Fibroblast of lung (primary cell): Measurements from ENCODE around the gene THRA. TPM values are rescaled to one million over a fixed set of nuclear protein-coding genes. Genes with fewer than 3 reads are reported as not detected.

Source experiments
- DNase-seq, 2 donors: peaks; one replicate each; pipeline versions ENCODE4 v3.0.0 to v3.0.0-alpha.2; 2010; ENCODE audit warnings: low read depth in 2 of 2
- H2AFZ ChIP-seq: 2 replicates; pipeline ENCODE4 v1.5.1; 2012; ENCODE audit warnings: low read length, control low read depth, inconsistent platforms
- H3K27ac ChIP-seq: 2 replicates; pipeline ENCODE4 v1.5.1; 2011; ENCODE audit warnings: low read length, control low read depth; ENCODE audit not compliant: insufficient read depth
- H3K27me3 ChIP-seq: 2 replicates; pipeline ENCODE4 v1.5.1; 2011; ENCODE audit warnings: mild to moderate bottlenecking, low read length; ENCODE audit not compliant: control insufficient read depth, insufficient read depth
- H3K36me3 ChIP-seq: 2 replicates; pipeline ENCODE4 v1.5.1; 2011; ENCODE audit warnings: low read length; ENCODE audit not compliant: control insufficient read depth, insufficient read depth
- H3K4me1 ChIP-seq: 2 replicates; pipeline ENCODE4 v1.5.1; 2011; ENCODE audit warnings: low read length; ENCODE audit not compliant: control insufficient read depth, insufficient read depth; ENCODE audit errors: extremely low read depth
- H3K4me2 ChIP-seq: 2 replicates; pipeline ENCODE4 v1.5.1; 2011; ENCODE audit warnings: low read length, control low read depth; ENCODE audit not compliant: insufficient read depth; ENCODE audit errors: extremely low read depth
- H3K4me3 ChIP-seq, 4 experiments: fragments of 200-600 bp in 1 of 4; sonication (generic) in 1 of 4; replicated peaks in 1 of 4; 2 replicates each; pipeline ENCODE4 v1.5.1; 2011 to 2016; ENCODE audit warnings: low read length in 4 of 4, low read depth in 3 of 4, mild to moderate bottlenecking in 3 of 4, control low read depth in 2 of 4, inconsistent platforms in 1 of 4, mixed read lengths in 1 of 4; ENCODE audit not compliant: insufficient read depth in 1 of 4; ENCODE audit errors: control extremely low read depth in 1 of 4
- H3K79me2 ChIP-seq: 2 replicates; pipeline ENCODE4 v1.5.1; 2012; ENCODE audit warnings: mild to moderate bottlenecking, low read length, inconsistent platforms; ENCODE audit not compliant: control insufficient read depth, insufficient read depth
- H3K9ac ChIP-seq: 2 replicates; pipeline ENCODE4 v1.5.1; 2011; ENCODE audit warnings: mild to moderate bottlenecking, low read length, control low read depth; ENCODE audit not compliant: insufficient read depth
- H3K9me3 ChIP-seq: 2 replicates; pipeline ENCODE4 v1.5.1; 2012; ENCODE audit warnings: low read depth, low read length; ENCODE audit not compliant: control insufficient read depth, insufficient read depth
- H4K20me1 ChIP-seq: 2 replicates; pipeline ENCODE4 v1.5.1; 2011; ENCODE audit warnings: low read length; ENCODE audit not compliant: control insufficient read depth, insufficient read depth; ENCODE audit errors: extremely low read depth
- EZH2 ChIP-seq: IDR thresholded peaks from 2 replicates; pipeline ENCODE4 v1.5.1; 2012; ENCODE audit warnings: low read length, control low read depth, mild to moderate bottlenecking; ENCODE audit errors: missing control alignments
- polyA minus RNA-seq: library from RNA; depleted of rRNA, polyadenylated mRNA; stranded (reverse); fragments of >200 nt; gene quantifications from 2 replicates; pipeline ENCODE4 v1.2.3, GENCODE V29; 2011; ENCODE audit warnings: low replicate concordance
- polyA plus RNA-seq, 2 donors: library from polyadenylated mRNA; depleted of rRNA in 1 of 2; stranded (reverse) in 1 of 2; unstranded in 1 of 2; fragments of >200 nt; gene quantifications; 2 replicates each; pipeline ENCODE4 v1.2.1, GENCODE V29; 2011 to 2012; ENCODE audit warnings: missing spikeins in 1 of 2
- total RNA-seq: library from RNA; depleted of rRNA; stranded (reverse); fragments of >200 nt; gene quantifications from 2 replicates; pipeline ENCODE4 v1.2.1, GENCODE V29; 2014
- TF ChIP-seq, protein P1 (sequence below), 2 donors: IDR thresholded peaks in 1 of 2; conservative IDR thresholded peaks in 1 of 2; 1 replicate in 1 of 2; 2 replicates in 1 of 2; pipeline ENCODE4 v1.5.1; 2011 to 2012; ENCODE audit warnings: low read length in 2 of 2, control low read depth in 1 of 2, inconsistent platforms in 1 of 2, low read depth in 1 of 2, mild to moderate bottlenecking in 1 of 2

Gene THRA, protein sequence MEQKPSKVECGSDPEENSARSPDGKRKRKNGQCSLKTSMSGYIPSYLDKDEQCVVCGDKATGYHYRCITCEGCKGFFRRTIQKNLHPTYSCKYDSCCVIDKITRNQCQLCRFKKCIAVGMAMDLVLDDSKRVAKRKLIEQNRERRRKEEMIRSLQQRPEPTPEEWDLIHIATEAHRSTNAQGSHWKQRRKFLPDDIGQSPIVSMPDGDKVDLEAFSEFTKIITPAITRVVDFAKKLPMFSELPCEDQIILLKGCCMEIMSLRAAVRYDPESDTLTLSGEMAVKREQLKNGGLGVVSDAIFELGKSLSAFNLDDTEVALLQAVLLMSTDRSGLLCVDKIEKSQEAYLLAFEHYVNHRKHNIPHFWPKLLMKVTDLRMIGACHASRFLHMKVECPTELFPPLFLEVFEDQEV
- total RNA-seq (49.8 and 52.8 TPM in 2 replicates), polyA plus RNA-seq (27.2 and 30.8 TPM in 2 replicates), polyA minus RNA-seq (43.5 and 67.0 TPM in 2 replicates)
- polyA plus RNA-seq (2012), result 34.3 and 34.9 TPM in 2 replicates

DNA sequence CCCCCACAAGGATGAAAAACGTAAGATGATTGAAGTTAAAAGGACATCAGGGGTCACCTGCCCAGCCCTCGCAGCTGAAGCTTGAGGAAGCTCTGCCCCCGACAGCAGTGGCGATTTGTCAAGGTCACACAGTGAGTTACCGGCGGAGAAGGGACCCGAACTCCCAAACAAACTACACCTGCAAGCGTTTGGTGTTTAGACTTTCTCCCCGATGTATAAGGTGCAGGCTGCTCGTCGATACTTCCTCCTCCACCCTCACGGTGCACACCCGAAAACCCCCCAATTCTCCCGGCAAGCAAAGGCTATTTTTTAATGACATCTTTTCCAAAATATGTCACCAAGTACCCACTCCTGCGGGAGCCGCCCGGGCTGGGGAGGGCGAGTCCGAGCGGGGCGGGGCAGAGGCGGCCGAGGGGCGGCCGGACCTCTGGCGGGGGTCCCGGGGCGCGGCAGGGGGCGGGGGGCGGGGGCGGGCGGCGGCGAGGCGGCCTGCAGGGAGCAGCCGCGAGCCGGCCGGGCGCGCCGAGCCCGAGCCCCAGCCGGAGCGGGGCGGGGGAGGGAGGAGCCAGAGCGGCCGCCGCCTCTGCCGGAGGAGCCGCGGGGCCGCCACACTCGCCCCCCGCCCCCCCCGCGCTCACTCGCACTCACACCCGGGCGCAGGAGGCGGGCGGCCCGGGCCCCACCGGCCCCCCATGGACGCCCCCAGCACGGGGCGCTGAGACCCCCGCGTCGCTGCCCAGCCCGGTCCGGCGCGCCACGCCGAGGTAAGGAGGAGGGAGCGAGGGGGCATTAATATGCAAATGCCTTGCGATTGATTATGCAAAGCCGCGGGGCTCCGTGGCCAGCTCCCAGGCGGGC, at the start of gene THRA:
THRA (plus strand) TSS at position 637 of the 858 bp plus-strand sequence. CDS start 11,524 bp downstream, outside the sequence.
- no peaks in the 10 kb centered on the region for H3K9me3 ChIP-seq
- H4K20me1 ChIP-seq, result no peaks in the 10 kb centered on the region
- H3K79me2 ChIP-seq, result peaks cover 33% of the 10 kb centered on the region
- H3K27me3 ChIP-seq, result no peaks in the 10 kb centered on the region
- TF ChIP-seq EZH2, result no peak
- TF ChIP-seq, protein P1, sequence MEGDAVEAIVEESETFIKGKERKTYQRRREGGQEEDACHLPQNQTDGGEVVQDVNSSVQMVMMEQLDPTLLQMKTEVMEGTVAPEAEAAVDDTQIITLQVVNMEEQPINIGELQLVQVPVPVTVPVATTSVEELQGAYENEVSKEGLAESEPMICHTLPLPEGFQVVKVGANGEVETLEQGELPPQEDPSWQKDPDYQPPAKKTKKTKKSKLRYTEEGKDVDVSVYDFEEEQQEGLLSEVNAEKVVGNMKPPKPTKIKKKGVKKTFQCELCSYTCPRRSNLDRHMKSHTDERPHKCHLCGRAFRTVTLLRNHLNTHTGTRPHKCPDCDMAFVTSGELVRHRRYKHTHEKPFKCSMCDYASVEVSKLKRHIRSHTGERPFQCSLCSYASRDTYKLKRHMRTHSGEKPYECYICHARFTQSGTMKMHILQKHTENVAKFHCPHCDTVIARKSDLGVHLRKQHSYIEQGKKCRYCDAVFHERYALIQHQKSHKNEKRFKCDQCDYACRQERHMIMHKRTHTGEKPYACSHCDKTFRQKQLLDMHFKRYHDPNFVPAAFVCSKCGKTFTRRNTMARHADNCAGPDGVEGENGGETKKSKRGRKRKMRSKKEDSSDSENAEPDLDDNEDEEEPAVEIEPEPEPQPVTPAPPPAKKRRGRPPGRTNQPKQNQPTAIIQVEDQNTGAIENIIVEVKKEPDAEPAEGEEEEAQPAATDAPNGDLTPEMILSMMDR (conservative IDR thresholded peaks at IDR 0.05 in 1 of 2, IDR thresholded peaks at IDR 0.05 in 1 of 2; ENCODE audit: low read depth in 1 of 2, low read length in 2 of 2), result no peak
- no peak for DNase-seq
- no peaks in the 10 kb centered on the region for H3K36me3 ChIP-seq
- H3K4me1 ChIP-seq, result peaks cover 18% of the 10 kb centered on the region
- peak within 1 kb of the TSS; percentile 95 for H3K4me2 ChIP-seq
- H3K9ac ChIP-seq, result peak within 1 kb of the TSS; percentile 77
- H2AFZ ChIP-seq, result peak within 1 kb of the TSS; percentile 73
- H3K27ac ChIP-seq, result peak within 1 kb of the TSS; percentile 43
- H3K4me3 ChIP-seq, result peak within 1 kb of the TSS; percentile 84 to 95 (median 88)

DNA sequence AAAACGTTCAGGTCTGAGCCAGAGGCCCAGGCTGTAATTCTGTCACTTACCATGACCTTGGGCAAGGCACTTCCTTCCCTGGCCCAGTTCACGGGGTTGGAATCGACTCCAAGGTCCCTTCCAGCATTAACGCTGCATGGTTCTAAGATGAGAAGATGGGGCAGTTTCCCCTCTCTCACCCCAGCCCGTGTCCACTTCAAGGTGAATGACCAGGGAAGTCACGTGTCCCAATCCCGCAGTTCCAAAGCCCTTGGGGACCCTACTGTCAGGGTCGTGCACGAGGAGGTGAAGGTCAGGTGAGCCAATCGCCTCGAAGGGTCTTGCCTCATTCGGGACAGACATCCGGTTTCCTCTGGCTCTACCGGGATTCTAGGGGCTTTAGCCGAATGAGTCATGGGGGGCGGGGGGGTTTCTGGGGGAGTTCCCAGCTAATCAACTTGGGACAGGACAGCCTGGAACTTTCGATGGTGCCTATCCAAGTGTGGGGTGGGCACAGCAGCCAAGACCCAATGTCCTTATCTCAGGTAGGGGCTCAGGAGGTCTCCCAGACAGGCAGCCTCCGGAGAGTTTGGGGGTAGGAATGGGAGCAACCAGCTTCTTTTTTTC, 48.3 kb upstream of the THRA start:
- H3K4me1 ChIP-seq, result peaks cover 12% of the 10 kb centered on the region
- H3K9ac ChIP-seq, result no peak overlapping the region
- no peaks in the 10 kb centered on the region for H4K20me1 ChIP-seq
- TF ChIP-seq, protein P1 (conservative IDR thresholded peaks at IDR 0.05 in 1 of 2, IDR thresholded peaks at IDR 0.05 in 1 of 2; ENCODE audit: low read depth in 1 of 2, low read length in 2 of 2), result no peak
- TF ChIP-seq EZH2, result no peak
- peak overlapping the region; percentile 17 for H2AFZ ChIP-seq
- H3K4me3 ChIP-seq, result no peak overlapping the region
- H3K27me3 ChIP-seq, result no peaks in the 10 kb centered on the region
- H3K9me3 ChIP-seq, result no peaks in the 10 kb centered on the region
- H3K79me2 ChIP-seq, result no peaks in the 10 kb centered on the region
- H3K27ac ChIP-seq, result no peak overlapping the region
- H3K4me2 ChIP-seq, result no peak overlapping the region
- H3K36me3 ChIP-seq, result no peaks in the 10 kb centered on the region
- DNase-seq, result no peak
